Measurements from ENCODE around the gene OAS2.

The OAS2 gene

GRCh38 chr12:113048716-113049127 lies 70.4 kb downstream of the OAS2 start:
- no peaks in the 10 kb centered on the region for H3K27me3 ChIP-seq (ENCODE audit: insufficient read depth, low read length)
- H3K14ac ChIP-seq (ENCODE audit: low read length): no peak overlapping the region
- no peak overlapping the region for H3K18ac ChIP-seq (ENCODE audit: low read length)
- no peak overlapping the region for H3K27ac ChIP-seq (ENCODE audit: low read depth, low read length)
- no peaks in the 10 kb centered on the region for H3K79me2 ChIP-seq (ENCODE audit: control insufficient read depth, insufficient read depth, low read length, poor library complexity)
- H3K9ac ChIP-seq (ENCODE audit: low read length): no peak overlapping the region
- H3K4me1 ChIP-seq (ENCODE audit: control insufficient read depth in 1 of 2, insufficient read depth in 2 of 2, low read length in 2 of 2): no peaks in the 10 kb centered on the region
- no peak overlapping the region for H3K4me3 ChIP-seq (ENCODE audit: low read depth, low read length)
- H3K23ac ChIP-seq (ENCODE audit: low read length): no peak overlapping the region
- no peaks in the 10 kb centered on the region for H3K79me1 ChIP-seq (ENCODE audit: low read length)
- no peak overlapping the region for H2BK12ac ChIP-seq (ENCODE audit: low read length)
- no peak overlapping the region for H2AK5ac ChIP-seq (ENCODE audit: low read length)
- H3K4ac ChIP-seq (ENCODE audit: low read depth, low read length): no peak overlapping the region
- H4K8ac ChIP-seq (ENCODE audit: low read depth, low read length): no peak overlapping the region
- no peak overlapping the region for H3K4me2 ChIP-seq (ENCODE audit: low read length)
- WGBS (ENCODE audit: extremely low coverage, insufficient coverage, insufficient read length): no CpG with 5 or more reads among the region's 6 CpGs
- DNase-seq: peak; percentile 40 to 83
- no peaks in the 10 kb centered on the region for H3K36me3 ChIP-seq (ENCODE audit: control insufficient read depth in 1 of 2, insufficient read depth in 2 of 2, low read length in 2 of 2)
- no peak overlapping the region for H2BK5ac ChIP-seq (ENCODE audit: low read depth, low read length, poor library complexity)
- no peaks in the 10 kb centered on the region for H3K9me3 ChIP-seq (ENCODE audit: insufficient read depth, low read depth, low read length)
- H4K91ac ChIP-seq (ENCODE audit: low read depth, low read length): no peak overlapping the region
- no peak overlapping the region for H2BK120ac ChIP-seq (ENCODE audit: insufficient read depth, low read length, poor library complexity)
- H2AFZ ChIP-seq (ENCODE audit: insufficient read depth, low read length, poor library complexity): no peak overlapping the region
- H4K12ac ChIP-seq (ENCODE audit: low read depth, low read length): no peak overlapping the region

- Histone ChIP-seq H3K27me3 (ENCODE audit: insufficient read depth, low read length) (peaks cover 7% of the 10 kb centered on the region), H3K9me3 (ENCODE audit: insufficient read depth, low read depth, low read length) (no peaks in the 10 kb centered on the region), H3K79me1 (ENCODE audit: low read length) (no peaks in the 10 kb centered on the region), H3K4me1 (ENCODE audit: control insufficient read depth in 1 of 2, insufficient read depth in 2 of 2, low read length in 2 of 2) (no peaks in the 10 kb centered on the region), H3K4me3 (ENCODE audit: low read depth, low read length) (no peak overlapping the region), H3K36me3 (ENCODE audit: control insufficient read depth in 1 of 2, insufficient read depth in 2 of 2, low read length in 2 of 2) (no peaks in the 10 kb centered on the region), H3K14ac (ENCODE audit: low read length) (no peak overlapping the region), H2BK12ac (ENCODE audit: low read length) (no peak overlapping the region), H3K18ac (ENCODE audit: low read length) (no peak overlapping the region), H3K4me2 (ENCODE audit: low read length) (no peak overlapping the region), H2AFZ (ENCODE audit: insufficient read depth, low read length, poor library complexity) (no peak overlapping the region), H2BK120ac (ENCODE audit: insufficient read depth, low read length, poor library complexity) (no peak overlapping the region), H3K79me2 (ENCODE audit: control insufficient read depth, insufficient read depth, low read length, poor library complexity) (no peaks in the 10 kb centered on the region), H3K4ac (ENCODE audit: low read depth, low read length) (no peak overlapping the region), H4K91ac (ENCODE audit: low read depth, low read length) (no peak overlapping the region), H3K9ac (ENCODE audit: low read length) (no peak overlapping the region), H2BK5ac (ENCODE audit: low read depth, low read length, poor library complexity) (no peak overlapping the region), H3K27ac (ENCODE audit: low read depth, low read length) (no peak overlapping the region), H2AK5ac (ENCODE audit: low read length) (no peak overlapping the region), H4K12ac (ENCODE audit: low read depth, low read length) (no peak overlapping the region), H4K8ac (ENCODE audit: low read depth, low read length) (no peak overlapping the region), H3K23ac (ENCODE audit: low read length) (no peak overlapping the region)
- DNase-seq: peak in 1 of 2 donors; percentile 10
- no CpG with 5 or more reads among the region's 11 CpGs for WGBS (ENCODE audit: extremely low coverage, insufficient coverage, insufficient read length)
Measured at GRCh38 chr12:113049976-113050742, 71.8 kb downstream of the OAS2 start.

GRCh38 chr12:113050795-113051194 lies 72.5 kb downstream of the OAS2 start:
- Histone ChIP-seq H3K4me1 (ENCODE audit: control insufficient read depth in 1 of 2, insufficient read depth in 2 of 2, low read length in 2 of 2) (no peaks in the 10 kb centered on the region), H3K79me2 (ENCODE audit: control insufficient read depth, insufficient read depth, low read length, poor library complexity) (no peaks in the 10 kb centered on the region), H2BK5ac (ENCODE audit: low read depth, low read length, poor library complexity) (no peak overlapping the region), H3K36me3 (ENCODE audit: control insufficient read depth in 1 of 2, insufficient read depth in 2 of 2, low read length in 2 of 2) (no peaks in the 10 kb centered on the region), H2AK5ac (ENCODE audit: low read length) (no peak overlapping the region), H3K9ac (ENCODE audit: low read length) (no peak overlapping the region), H3K27ac (ENCODE audit: low read depth, low read length) (no peak overlapping the region), H2BK12ac (ENCODE audit: low read length) (no peak overlapping the region), H3K9me3 (ENCODE audit: insufficient read depth, low read depth, low read length) (no peaks in the 10 kb centered on the region), H4K12ac (ENCODE audit: low read depth, low read length) (no peak overlapping the region), H2BK120ac (ENCODE audit: insufficient read depth, low read length, poor library complexity) (no peak overlapping the region), H3K23ac (ENCODE audit: low read length) (no peak overlapping the region), H3K4me2 (ENCODE audit: low read length) (no peak overlapping the region), H4K8ac (ENCODE audit: low read depth, low read length) (no peak overlapping the region), H3K4me3 (ENCODE audit: low read depth, low read length) (no peak overlapping the region), H3K27me3 (ENCODE audit: insufficient read depth, low read length) (peaks cover 13% of the 10 kb centered on the region), H2AFZ (ENCODE audit: insufficient read depth, low read length, poor library complexity) (no peak overlapping the region), H3K14ac (ENCODE audit: low read length) (no peak overlapping the region), H3K18ac (ENCODE audit: low read length) (no peak overlapping the region), H3K4ac (ENCODE audit: low read depth, low read length) (no peak overlapping the region), H4K91ac (ENCODE audit: low read depth, low read length) (no peak overlapping the region), H3K79me1 (ENCODE audit: low read length) (no peaks in the 10 kb centered on the region)
- no peak for DNase-seq
- WGBS (ENCODE audit: extremely low coverage, insufficient coverage, insufficient read length): no CpG with 5 or more reads among the region's 7 CpGs

DNA sequence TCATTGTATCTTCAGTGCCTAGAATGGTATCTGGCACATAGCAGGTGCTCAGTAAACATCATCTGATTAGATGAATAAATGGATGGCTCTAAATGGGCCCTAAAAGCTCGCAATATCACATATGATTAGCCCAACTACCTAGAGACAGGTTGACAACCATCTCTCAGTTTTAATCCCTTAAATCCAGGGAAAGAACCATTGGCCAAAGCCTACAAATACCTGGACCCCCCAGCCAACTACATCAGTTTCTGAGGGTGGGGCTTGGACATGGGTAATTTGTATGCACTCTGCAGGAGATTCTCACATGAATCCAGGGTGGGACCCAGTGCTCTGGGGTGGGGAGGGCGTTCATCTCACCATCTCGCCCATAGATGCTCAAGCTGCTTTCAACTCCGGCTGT lies 73.4 kb downstream of the OAS2 start:
- WGBS (ENCODE audit: extremely low coverage, insufficient coverage, insufficient read length): no CpG with 5 or more reads among the region's 4 CpGs
- H2AFZ ChIP-seq (ENCODE audit: insufficient read depth, low read length, poor library complexity): no peak overlapping the region
- no peak overlapping the region for H3K4me2 ChIP-seq (ENCODE audit: low read length)
- no peak overlapping the region for H3K27ac ChIP-seq (ENCODE audit: low read depth, low read length)
- no peak overlapping the region for H4K91ac ChIP-seq (ENCODE audit: low read depth, low read length)
- no peaks in the 10 kb centered on the region for H3K79me1 ChIP-seq (ENCODE audit: low read length)
- H2AK5ac ChIP-seq (ENCODE audit: low read length): no peak overlapping the region
- no peaks in the 10 kb centered on the region for H3K36me3 ChIP-seq (ENCODE audit: control insufficient read depth in 1 of 2, insufficient read depth in 2 of 2, low read length in 2 of 2)
- H3K4me3 ChIP-seq (ENCODE audit: low read depth, low read length): no peak overlapping the region
- H3K4ac ChIP-seq (ENCODE audit: low read depth, low read length): no peak overlapping the region
- no peaks in the 10 kb centered on the region for H3K9me3 ChIP-seq (ENCODE audit: insufficient read depth, low read depth, low read length)
- H2BK5ac ChIP-seq (ENCODE audit: low read depth, low read length, poor library complexity): no peak overlapping the region
- H3K27me3 ChIP-seq (ENCODE audit: insufficient read depth, low read length): peaks cover 23% of the 10 kb centered on the region
- DNase-seq: no peak
- no peak overlapping the region for H3K9ac ChIP-seq (ENCODE audit: low read length)
- H3K18ac ChIP-seq (ENCODE audit: low read length): no peak overlapping the region
- no peak overlapping the region for H2BK120ac ChIP-seq (ENCODE audit: insufficient read depth, low read length, poor library complexity)
- no peaks in the 10 kb centered on the region for H3K4me1 ChIP-seq (ENCODE audit: control insufficient read depth in 1 of 2, insufficient read depth in 2 of 2, low read length in 2 of 2)
- no peak overlapping the region for H3K23ac ChIP-seq (ENCODE audit: low read length)
- H3K79me2 ChIP-seq (ENCODE audit: control insufficient read depth, insufficient read depth, low read length, poor library complexity): no peaks in the 10 kb centered on the region
- no peak overlapping the region for H3K14ac ChIP-seq (ENCODE audit: low read length)
- H2BK12ac ChIP-seq (ENCODE audit: low read length): no peak overlapping the region
- no peak overlapping the region for H4K8ac ChIP-seq (ENCODE audit: low read depth, low read length)
- no peak overlapping the region for H4K12ac ChIP-seq (ENCODE audit: low read depth, low read length)

All from trophoblast cell (in vitro differentiated cells and primary cell).